Measurements from ENCODE around the gene LAMTOR2.

Gene LAMTOR2

DNA sequence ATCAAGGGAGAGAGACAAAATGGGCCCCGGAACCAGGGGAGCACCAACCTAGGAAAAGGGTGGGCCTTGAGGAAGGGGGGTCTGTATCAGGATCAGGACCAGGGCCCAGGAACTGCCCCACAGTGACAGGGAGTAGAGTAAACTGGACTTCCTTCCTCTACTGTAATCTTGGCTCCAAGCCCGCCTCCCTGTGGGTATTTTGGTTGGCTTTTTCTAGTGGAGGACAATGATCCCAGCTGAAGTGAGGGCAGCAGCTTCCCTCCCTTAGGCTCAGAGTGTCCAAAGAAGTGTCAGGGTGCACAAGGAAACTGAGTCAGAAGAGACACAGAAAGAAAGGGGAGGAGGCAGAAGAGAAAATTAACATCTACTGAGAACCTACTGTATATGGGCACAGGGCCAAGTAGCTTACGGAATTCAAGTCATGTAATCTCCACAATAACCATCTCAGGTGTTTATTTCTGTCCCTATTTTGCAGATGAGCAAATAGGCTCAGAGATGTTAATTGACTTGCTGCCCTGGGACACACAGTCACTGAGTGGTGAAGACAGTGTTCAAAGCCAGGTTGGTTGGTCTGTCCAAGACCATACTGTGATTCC, 5.8 kb upstream of the LAMTOR2 start:
- TF ChIP-seq CTCF (IDR thresholded peaks at IDR 0.05; ENCODE audit: low read depth, low read length, missing control alignments), result no peak
- DNase-seq, result no peak
- in situ Hi-C loops (cut with HindIII; ENCODE audit: low pct_ligation_motif_present, low sequenced_read_pairs), result no loop called here

DNA sequence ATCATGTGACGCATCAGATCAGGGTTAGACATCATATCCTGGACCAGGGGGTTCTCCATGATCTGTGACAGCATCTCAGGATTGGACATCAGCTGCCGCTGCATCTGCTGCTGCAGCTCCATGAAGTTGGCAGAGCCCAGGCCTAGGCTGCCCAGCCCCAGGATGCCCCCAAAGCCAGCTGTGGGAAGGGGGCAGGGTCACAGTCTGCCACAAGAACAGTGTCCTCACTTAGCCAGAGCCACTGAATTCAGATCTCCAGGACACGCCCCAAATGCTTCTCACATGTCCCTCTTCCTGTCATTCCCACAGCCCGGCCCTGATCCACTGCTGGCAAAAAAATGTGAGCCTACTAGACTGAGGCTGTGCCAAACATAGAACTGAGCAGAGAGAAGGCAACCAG, 4.2 kb upstream of the LAMTOR2 start:
- H3K27ac ChIP-seq, result no peak overlapping the region
- peaks cover 17% of the 10 kb centered on the region for H3K36me3 ChIP-seq (replicated peaks)
- no peak overlapping the region for H3K4me3 ChIP-seq (ENCODE audit: low read depth, low read length)
- no peak for DNase-seq
- no peaks in the 10 kb centered on the region for H3K27me3 ChIP-seq (replicated peaks)
- no peak for TF ChIP-seq CTCF (IDR thresholded peaks at IDR 0.05; ENCODE audit: low read depth, low read length, missing control alignments)
- in situ Hi-C loops (cut with HindIII; ENCODE audit: low pct_ligation_motif_present, low sequenced_read_pairs), result no loop called here

More for the DNA sequence above, 5.8 kb upstream of the LAMTOR2 start:
- Histone ChIP-seq H3K27me3 (replicated peaks) (no peaks in the 10 kb centered on the region), H3K4me3 (ENCODE audit: low read depth, low read length) (no peak overlapping the region), H3K27ac (no peak overlapping the region), H3K36me3 (replicated peaks) (peaks cover 17% of the 10 kb centered on the region)

DNA sequence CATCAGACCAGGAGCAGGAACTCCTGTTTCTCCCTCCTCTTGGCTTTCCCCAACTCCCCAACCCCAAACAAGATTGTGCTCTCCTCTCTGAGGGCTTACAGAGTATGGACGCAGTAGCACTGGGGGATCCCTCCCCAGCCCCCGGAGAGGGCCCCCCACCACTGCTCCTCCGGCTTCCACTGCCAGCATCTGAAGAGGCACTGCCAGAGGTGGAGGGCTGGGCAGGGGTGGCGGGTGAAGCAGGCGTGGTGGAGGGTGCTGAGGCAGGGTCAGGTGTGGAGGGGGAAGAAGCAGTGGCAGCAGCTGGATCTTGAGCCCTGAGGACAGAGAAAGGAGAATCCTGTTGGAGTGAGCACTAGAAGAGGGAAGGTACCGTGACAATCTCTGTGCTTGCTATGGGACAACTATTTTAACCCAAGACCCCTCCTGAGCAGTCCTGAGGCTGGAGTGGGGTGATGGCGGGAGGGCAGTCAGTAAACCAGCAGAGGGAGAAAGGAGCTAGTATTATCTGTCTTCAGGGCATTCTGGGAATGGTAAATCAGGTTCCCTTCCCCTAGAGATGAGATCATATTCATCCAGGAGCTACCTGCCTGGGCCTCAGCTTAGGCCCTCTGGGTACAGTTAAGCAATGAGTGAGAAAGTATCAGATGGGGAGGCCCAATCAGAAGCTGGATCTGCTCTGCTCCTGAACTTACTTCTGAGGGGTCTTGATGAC, 3.4 kb upstream of the LAMTOR2 start:
- no peaks in the 10 kb centered on the region for H3K27me3 ChIP-seq (replicated peaks)
- H3K4me3 ChIP-seq (ENCODE audit: low read depth, low read length), result no peak overlapping the region
- no peak for DNase-seq
- H3K36me3 ChIP-seq (replicated peaks), result peaks cover 17% of the 10 kb centered on the region
- no peak overlapping the region for H3K27ac ChIP-seq
- in situ Hi-C loops (cut with HindIII; ENCODE audit: low pct_ligation_motif_present, low sequenced_read_pairs), result no loop called here
- no peak for TF ChIP-seq CTCF (IDR thresholded peaks at IDR 0.05; ENCODE audit: low read depth, low read length, missing control alignments)

DNA sequence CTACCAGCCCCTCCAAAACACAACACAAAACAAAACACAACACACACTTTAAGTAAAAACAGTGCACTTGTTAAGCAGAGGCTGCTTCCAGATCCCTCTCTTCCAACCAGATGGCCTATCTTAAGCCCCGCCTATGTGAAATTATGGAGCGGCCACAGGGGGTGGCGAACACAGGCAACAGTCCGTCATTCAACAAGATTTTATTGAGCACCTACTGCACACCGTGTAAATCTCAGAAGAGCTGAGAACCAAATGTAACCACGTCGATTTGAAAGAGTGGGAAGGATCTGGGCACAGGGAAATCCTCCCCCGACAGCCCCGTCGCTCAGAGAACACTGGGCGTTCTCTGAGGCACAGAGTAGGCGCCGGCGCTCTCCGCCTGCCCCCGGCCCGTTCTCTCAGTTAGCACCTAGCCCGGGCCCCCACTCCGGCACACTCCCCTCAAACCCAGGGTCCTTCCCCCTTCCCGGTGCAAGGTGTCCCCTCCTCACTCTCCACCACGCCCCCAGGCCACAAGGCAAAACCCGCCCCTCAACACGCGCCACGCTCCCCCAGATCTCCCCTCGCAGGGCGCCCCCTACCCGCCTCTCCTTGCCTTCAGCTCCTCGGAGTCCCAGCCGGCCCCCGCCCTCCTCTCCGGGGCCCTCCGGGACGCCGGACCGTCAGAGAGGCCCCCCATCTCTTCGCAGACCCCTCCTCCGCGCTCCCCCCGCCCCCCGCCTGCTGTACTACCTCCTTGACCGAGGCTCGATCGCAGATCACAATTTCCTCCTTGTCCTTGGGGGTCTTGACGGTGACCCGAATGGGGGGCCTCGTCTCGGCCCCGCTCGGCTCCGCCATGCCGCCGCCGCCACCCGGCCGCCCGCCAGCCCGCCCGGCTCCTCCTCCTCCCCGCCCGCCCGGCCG, 1.5 kb upstream of the LAMTOR2 start:
- Histone ChIP-seq H3K4me3 (ENCODE audit: low read depth, low read length) (peak overlapping the region; percentile 80), H3K27ac (peak overlapping the region; percentile 41), H3K36me3 (replicated peaks) (peaks cover 14% of the 10 kb centered on the region), H3K27me3 (replicated peaks) (no peaks in the 10 kb centered on the region)
- peak; percentile 56 for TF ChIP-seq CTCF (IDR thresholded peaks at IDR 0.05; ENCODE audit: low read depth, low read length, missing control alignments)
- DNase-seq, result peak; percentile 66
- in situ Hi-C loops (cut with HindIII; ENCODE audit: low pct_ligation_motif_present, low sequenced_read_pairs), result no loop called here

- Histone ChIP-seq H3K36me3 (replicated peaks) (peaks cover 7% of the 10 kb centered on the region), H3K27ac (peak within 1 kb of the TSS; percentile 80), H3K27me3 (replicated peaks) (no peaks in the 10 kb centered on the region), H3K4me3 (ENCODE audit: low read depth, low read length) (peak within 1 kb of the TSS; percentile 98)
- peak; percentile 68 for DNase-seq
- TF ChIP-seq CTCF (IDR thresholded peaks at IDR 0.05; ENCODE audit: low read depth, low read length, missing control alignments), result peak; percentile 53
- in situ Hi-C loops (cut with HindIII; ENCODE audit: low pct_ligation_motif_present, low sequenced_read_pairs), result no loop called here
These were observed 648 bp upstream of the LAMTOR2 start, which contains the start of gene UBQLN4 for GRCh38 chr1:156053768-156054499. Gene UBQLN4, minus strand, starts transcription at chr1:156053798. Its CDS starts 97 bp downstream, at chr1:156053701.
